Measurements from ENCODE around the gene ANKFN1. TPM values are rescaled to one million over a fixed set of nuclear protein-coding genes. Genes with fewer than 3 reads are reported as not detected.

The ANKFN1 gene
- total and polyA plus RNA-seq, 7 donors, result 0.12 to 0.55 (median 0.26) TPM; not detected in 3

- no peaks in the 10 kb centered on the region for H3K9me3 ChIP-seq
- H3K4me1 ChIP-seq, result no peaks in the 10 kb centered on the region
- no peak overlapping the region for H3K4me3 ChIP-seq
- no peaks in the 10 kb centered on the region for H3K36me3 ChIP-seq
- 86 to 88% methylated on average over 7 of the region's 7 CpGs for WGBS, 2 donors
- intact Hi-C loops (cut with DNase I), result no loop called here
- TF ChIP-seq POLR2A (IDR thresholded peaks at IDR 0.05) (no peak), EP300 (IDR thresholded peaks at IDR 0.05) (no peak), POLR2AphosphoS5 (IDR thresholded peaks at IDR 0.05) (no peak)
- TF ChIP-seq, protein P1, sequence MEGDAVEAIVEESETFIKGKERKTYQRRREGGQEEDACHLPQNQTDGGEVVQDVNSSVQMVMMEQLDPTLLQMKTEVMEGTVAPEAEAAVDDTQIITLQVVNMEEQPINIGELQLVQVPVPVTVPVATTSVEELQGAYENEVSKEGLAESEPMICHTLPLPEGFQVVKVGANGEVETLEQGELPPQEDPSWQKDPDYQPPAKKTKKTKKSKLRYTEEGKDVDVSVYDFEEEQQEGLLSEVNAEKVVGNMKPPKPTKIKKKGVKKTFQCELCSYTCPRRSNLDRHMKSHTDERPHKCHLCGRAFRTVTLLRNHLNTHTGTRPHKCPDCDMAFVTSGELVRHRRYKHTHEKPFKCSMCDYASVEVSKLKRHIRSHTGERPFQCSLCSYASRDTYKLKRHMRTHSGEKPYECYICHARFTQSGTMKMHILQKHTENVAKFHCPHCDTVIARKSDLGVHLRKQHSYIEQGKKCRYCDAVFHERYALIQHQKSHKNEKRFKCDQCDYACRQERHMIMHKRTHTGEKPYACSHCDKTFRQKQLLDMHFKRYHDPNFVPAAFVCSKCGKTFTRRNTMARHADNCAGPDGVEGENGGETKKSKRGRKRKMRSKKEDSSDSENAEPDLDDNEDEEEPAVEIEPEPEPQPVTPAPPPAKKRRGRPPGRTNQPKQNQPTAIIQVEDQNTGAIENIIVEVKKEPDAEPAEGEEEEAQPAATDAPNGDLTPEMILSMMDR (IDR thresholded peaks at IDR 0.05), result no peak
- no peak for DNase-seq
- H3K27me3 ChIP-seq, result no peaks in the 10 kb centered on the region
- H3K27ac ChIP-seq, result no peak overlapping the region
Observed at GRCh38 chr17:56186222-56186786, 33.0 kb downstream of the ANKFN1 start.

- H3K4me1 ChIP-seq, result no peaks in the 10 kb centered on the region
- no peak overlapping the region for H3K4me3 ChIP-seq
- 55 to 74% methylated on average over 5 of the region's 5 CpGs for WGBS, 2 donors
- TF ChIP-seq, protein P1 (IDR thresholded peaks at IDR 0.05), result no peak
- TF ChIP-seq POLR2A (IDR thresholded peaks at IDR 0.05), result no peak
- no peak for TF ChIP-seq POLR2AphosphoS5 (IDR thresholded peaks at IDR 0.05)
- TF ChIP-seq EP300 (IDR thresholded peaks at IDR 0.05), result no peak
- no peaks in the 10 kb centered on the region for H3K27me3 ChIP-seq
- H3K36me3 ChIP-seq, result no peaks in the 10 kb centered on the region
- DNase-seq, result no peak
- H3K9me3 ChIP-seq, result no peaks in the 10 kb centered on the region
- no peak overlapping the region for H3K27ac ChIP-seq
- intact Hi-C loops (cut with DNase I), result no loop called here
Observed at GRCh38 chr17:56203430-56203829, 50.2 kb downstream of the ANKFN1 start.

DNA sequence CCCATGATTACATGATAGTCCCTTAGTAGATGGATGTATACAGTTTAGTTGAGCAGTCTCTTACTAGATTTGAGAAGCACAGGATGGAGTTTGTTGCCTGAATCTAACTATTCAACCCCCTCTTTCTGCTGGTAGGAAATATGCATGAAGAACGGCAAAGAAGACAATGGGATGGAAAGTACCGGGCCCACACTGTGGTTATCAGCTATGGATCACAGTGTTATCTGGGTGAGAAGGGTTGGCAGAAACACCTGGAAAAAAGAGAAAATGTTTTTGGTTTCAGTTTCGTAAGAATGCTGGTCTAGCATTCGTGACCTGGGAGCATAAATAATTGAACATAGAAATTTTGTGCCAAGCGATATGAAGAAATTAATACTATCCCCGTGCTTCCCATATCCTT lies 53.1 kb downstream of the ANKFN1 start:
- no peak for DNase-seq
- H3K4me3 ChIP-seq, result no peak overlapping the region
- H3K4me1 ChIP-seq, result no peaks in the 10 kb centered on the region
- no peak overlapping the region for H3K27ac ChIP-seq
- intact Hi-C loops (cut with DNase I), result no loop called here
- 67 to 71% methylated on average over 6 of the region's 6 CpGs for WGBS, 2 donors
- H3K9me3 ChIP-seq, result no peaks in the 10 kb centered on the region
- H3K27me3 ChIP-seq, result no peaks in the 10 kb centered on the region
- TF ChIP-seq POLR2AphosphoS5 (IDR thresholded peaks at IDR 0.05) (no peak), POLR2A (IDR thresholded peaks at IDR 0.05) (no peak), EP300 (IDR thresholded peaks at IDR 0.05) (no peak)
- TF ChIP-seq, protein P1 (IDR thresholded peaks at IDR 0.05), result no peak
- H3K36me3 ChIP-seq, result no peaks in the 10 kb centered on the region

DNA sequence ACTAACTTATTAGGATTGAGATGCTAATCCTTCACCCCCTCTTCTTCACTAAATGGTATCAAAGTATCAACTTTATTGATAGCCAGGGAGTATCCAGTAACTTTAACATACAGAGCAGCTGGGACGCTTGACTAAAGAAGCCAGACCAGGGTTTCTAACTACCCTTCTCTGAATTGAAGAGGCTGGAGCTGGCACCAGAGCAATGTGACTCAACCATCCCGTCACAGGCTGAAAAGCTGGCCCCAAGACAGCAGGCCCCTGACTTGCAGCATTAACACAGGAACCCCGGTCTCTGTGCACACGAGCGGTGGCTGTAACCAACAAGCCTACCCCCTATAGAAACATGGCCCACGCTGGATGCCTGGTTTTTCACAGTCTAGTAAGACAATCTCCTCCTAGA lies 59.8 kb downstream of the ANKFN1 start:
- H3K9me3 ChIP-seq, result no peaks in the 10 kb centered on the region
- TF ChIP-seq EP300 (IDR thresholded peaks at IDR 0.05), result no peak
- no peak for TF ChIP-seq POLR2AphosphoS5 (IDR thresholded peaks at IDR 0.05)
- TF ChIP-seq, protein P1 (IDR thresholded peaks at IDR 0.05), result no peak
- TF ChIP-seq POLR2A (IDR thresholded peaks at IDR 0.05), result no peak
- H3K27ac ChIP-seq, result no peak overlapping the region
- H3K27me3 ChIP-seq, result no peaks in the 10 kb centered on the region
- no peak overlapping the region for H3K4me3 ChIP-seq
- DNase-seq, result no peak
- intact Hi-C loops (cut with DNase I), result no loop called here
- no peaks in the 10 kb centered on the region for H3K36me3 ChIP-seq
- 83 to 85% methylated on average over 6 of the region's 6 CpGs for WGBS, 2 donors
- no peaks in the 10 kb centered on the region for H3K4me1 ChIP-seq

DNA sequence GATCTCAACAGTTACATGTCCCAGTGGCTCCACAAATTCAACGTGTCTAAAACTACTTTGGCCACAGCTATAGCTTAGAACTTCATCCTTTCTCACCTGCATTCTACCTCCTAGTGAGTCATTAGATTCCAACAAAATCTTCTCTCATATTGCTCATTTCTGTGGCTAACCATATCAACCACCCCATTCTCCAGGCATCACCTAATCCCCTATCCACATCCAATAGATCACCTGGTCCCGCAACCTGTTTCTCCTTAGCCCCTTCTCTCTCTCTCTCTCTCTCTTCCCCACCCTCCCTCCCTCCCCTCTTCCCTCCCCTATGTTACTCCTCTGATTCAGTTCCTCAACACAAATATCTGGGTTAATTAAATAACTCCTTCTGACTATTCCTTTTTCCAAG lies 64.6 kb downstream of the ANKFN1 start:
- no peak overlapping the region for H3K27ac ChIP-seq
- no peak overlapping the region for H3K4me3 ChIP-seq
- no peaks in the 10 kb centered on the region for H3K9me3 ChIP-seq
- no peaks in the 10 kb centered on the region for H3K27me3 ChIP-seq
- no peaks in the 10 kb centered on the region for H3K36me3 ChIP-seq
- TF ChIP-seq EP300 (IDR thresholded peaks at IDR 0.05) (no peak), POLR2A (IDR thresholded peaks at IDR 0.05) (no peak), POLR2AphosphoS5 (IDR thresholded peaks at IDR 0.05) (no peak)
- TF ChIP-seq, protein P1 (IDR thresholded peaks at IDR 0.05), result no peak
- no peak for DNase-seq
- peaks cover 0 to 4% (median 0%) of the 10 kb centered on the region in 4 donors for H3K4me1 ChIP-seq
- 83 to 93% methylated on average over 2 of the region's 2 CpGs for WGBS, 2 donors
- intact Hi-C loops (cut with DNase I), result no loop called here
